ENCODE data around the gene TNNC1. TPM values are rescaled to one million over a fixed set of nuclear protein-coding genes. Genes with fewer than 3 reads are reported as not detected.

TNNC1 gene
- total RNA-seq (2022; extraction: Qiagen RNA extraction; ENCODE audit: low read depth) = 0.87 to 2.3 TPM (median 1.2 TPM) in 5 replicates

GRCh38 chr3:52453496-52454249 lies at the start of gene TNNC1:
Gene TNNC1 (minus strand): TSS chr3:52454041. CDS start chr3:52454015, 26 bp downstream.

GRCh38 chr3:52494886-52495495 lies 41.1 kb upstream of the TNNC1 start, which contains the start of gene STAB1:
Gene STAB1 (plus strand): TSS chr3:52495338. CDS start chr3:52495414, 76 bp downstream.

GRCh38 chr3:52455283-52456168 lies 1.7 kb upstream of the TNNC1 start, which contains the start of gene NISCH:
Gene NISCH (plus strand): TSS chr3:52455604. CDS start chr3:52455642, 38 bp downstream.

GRCh38 chr3:52444860-52445793 lies 8.7 kb downstream of the TNNC1 start, which contains the start of gene SEMA3G:
Gene SEMA3G (minus strand): TSS chr3:52445103. CDS start chr3:52445027, 76 bp downstream.

Other genes with a start within 250 kb of the TNNC1 start
- gene TLR9, start 228.4 kb downstream of the TNNC1 start, total RNA-seq (2022; extraction: Qiagen RNA extraction; ENCODE audit: low read depth) = 0.18 TPM in 1 of 5 replicates, not detected in the others
- gene TWF2, start 214.9 kb downstream of the TNNC1 start, total RNA-seq (2022; extraction: Qiagen RNA extraction; ENCODE audit: low read depth) = 51.7 to 79.8 TPM (median 69.4 TPM) in 5 replicates
- 3.5 to 5.8 TPM (median 5.1 TPM) in 5 replicates for gene PPM1M, start 208.3 kb downstream of the TNNC1 start, total RNA-seq (2022; extraction: Qiagen RNA extraction; ENCODE audit: low read depth)
- 45.4 to 57.8 TPM (median 50.5 TPM) in 5 replicates for gene WDR82, start 175.4 kb downstream of the TNNC1 start, total RNA-seq (2022; extraction: Qiagen RNA extraction; ENCODE audit: low read depth)
- 1.5 to 4.6 TPM (median 3.8 TPM) in 5 replicates for gene GLYCTK, start 166.2 kb downstream of the TNNC1 start, total RNA-seq (2022; extraction: Qiagen RNA extraction; ENCODE audit: low read depth)
- 0.72 to 1.6 TPM (median 0.89 TPM) in 5 replicates for gene DNAH1, start 137.7 kb downstream of the TNNC1 start, total RNA-seq (2022; extraction: Qiagen RNA extraction; ENCODE audit: low read depth)
- gene BAP1, start 44.0 kb downstream of the TNNC1 start, total RNA-seq (2022; extraction: Qiagen RNA extraction; ENCODE audit: low read depth) = 25.6 to 40.0 TPM (median 38.8 TPM) in 5 replicates
- gene PHF7, start 43.4 kb downstream of the TNNC1 start, total RNA-seq (2022; extraction: Qiagen RNA extraction; ENCODE audit: low read depth) = 2.1 to 4.5 TPM (median 2.7 TPM) in 5 replicates
- 0.07 to 0.15 TPM (median 0.12 TPM) in 5 replicates for gene SEMA3G, start 8.9 kb downstream of the TNNC1 start, total RNA-seq (2022; extraction: Qiagen RNA extraction; ENCODE audit: low read depth)
- 10.9 to 17.3 TPM (median 14.4 TPM) in 5 replicates for gene NISCH, start 1.6 kb upstream of the TNNC1 start, total RNA-seq (2022; extraction: Qiagen RNA extraction; ENCODE audit: low read depth)
- 0.09 to 0.14 TPM in 2 of 5 replicates, not detected in the others for gene STAB1, start 41.3 kb upstream of the TNNC1 start, total RNA-seq (2022; extraction: Qiagen RNA extraction; ENCODE audit: low read depth)
- gene NT5DC2, start 79.8 kb upstream of the TNNC1 start, total RNA-seq (2022; extraction: Qiagen RNA extraction; ENCODE audit: low read depth) = 70.6 to 110 TPM (median 101 TPM) in 5 replicates
- 43.4 to 69.8 TPM (median 59.8 TPM) in 5 replicates for gene UQCC5, start 82.6 kb upstream of the TNNC1 start, total RNA-seq (2022; extraction: Qiagen RNA extraction; ENCODE audit: low read depth)
- gene PBRM1, start 231.9 kb upstream of the TNNC1 start, total RNA-seq (2022; extraction: Qiagen RNA extraction; ENCODE audit: low read depth) = 10.7 to 17.2 TPM (median 14.0 TPM) in 5 replicates
- 81.3 to 199 TPM (median 94.2 TPM) in 5 replicates for gene GNL3, start 232.0 kb upstream of the TNNC1 start, total RNA-seq (2022; extraction: Qiagen RNA extraction; ENCODE audit: low read depth)

All from A549 treated with ZK216348 at 1 μM for 4 hours (cell line).